Activated naive CD4-positive, alpha-beta T cell (primary cell): Measurements from ENCODE around the gene PRR32.
"Not testable (repeated sequence)": the region's sequence is repeated elsewhere in the genome, so short reads cannot be mapped to it uniquely, and the experiment has no call there.

Source experiments
- DNase-seq, 4 experiments: peaks; one replicate each; lab custom pipeline; 2025; lab: John Stamatoyannopoulos, UW

Gene PRR32, protein sequence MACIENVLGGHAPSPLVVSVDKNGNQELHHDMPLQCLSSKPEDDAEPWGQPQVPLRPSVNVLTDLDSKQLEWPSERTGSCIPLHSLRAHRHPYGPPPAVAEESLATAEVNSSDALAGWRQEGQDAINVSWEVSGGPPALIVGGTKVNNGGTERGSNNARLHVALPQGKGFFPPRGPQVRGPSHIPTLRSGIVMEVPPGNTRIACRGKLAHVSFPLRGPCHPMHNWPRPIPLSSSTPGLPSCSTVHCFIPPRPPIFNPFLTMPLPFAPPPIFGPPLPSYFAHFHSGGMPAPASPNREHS

DNA sequence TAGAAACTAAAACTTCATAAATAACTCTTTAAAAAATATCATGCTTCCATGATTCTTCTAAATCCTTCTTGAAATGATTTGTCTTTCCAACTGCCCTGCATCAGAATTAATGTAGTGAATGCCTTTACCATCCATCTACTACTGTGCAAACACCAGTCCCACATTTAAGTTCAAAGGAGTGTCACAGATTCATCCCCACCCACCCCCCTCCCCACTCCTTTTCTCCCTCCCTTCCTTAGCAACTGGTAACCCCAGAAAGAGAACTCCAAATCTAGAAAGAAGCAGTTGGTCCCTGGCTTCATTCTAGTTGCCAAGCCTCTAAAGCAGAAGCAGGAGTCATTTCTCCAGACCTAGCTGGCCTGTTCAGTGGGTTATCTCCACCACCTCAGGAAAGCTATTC is at the start of gene PRR32:
Gene PRR32, plus strand, starts transcription at position 301 of the 400 bp plus-strand sequence. CDS start 115 bp downstream, outside the sequence.
- no peak for DNase-seq

DNA sequence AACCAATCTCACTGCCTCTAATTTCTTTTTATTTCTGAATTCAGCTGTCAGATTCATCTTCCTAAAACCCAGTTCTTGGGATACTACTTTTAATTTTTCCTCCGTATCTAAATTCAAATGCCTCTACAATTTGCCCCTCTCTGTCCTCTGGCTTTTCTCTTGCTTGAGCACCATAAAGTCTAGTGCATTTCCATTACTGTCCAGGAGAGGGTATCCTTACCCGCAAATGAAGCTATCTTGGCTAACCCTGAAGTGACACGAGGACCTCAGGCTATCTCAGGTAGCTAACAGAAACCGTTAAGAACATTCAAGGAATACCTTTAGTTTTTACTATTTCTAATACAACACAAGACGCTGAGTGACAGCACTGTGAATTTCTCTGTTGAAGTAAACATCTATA is 49.4 kb upstream of the PRR32 start:
- no peak for DNase-seq

- DNase-seq: no peak
These were observed 34.0 kb upstream of the PRR32 start for GRCh38 chrX:126785539-126785938.

DNA sequence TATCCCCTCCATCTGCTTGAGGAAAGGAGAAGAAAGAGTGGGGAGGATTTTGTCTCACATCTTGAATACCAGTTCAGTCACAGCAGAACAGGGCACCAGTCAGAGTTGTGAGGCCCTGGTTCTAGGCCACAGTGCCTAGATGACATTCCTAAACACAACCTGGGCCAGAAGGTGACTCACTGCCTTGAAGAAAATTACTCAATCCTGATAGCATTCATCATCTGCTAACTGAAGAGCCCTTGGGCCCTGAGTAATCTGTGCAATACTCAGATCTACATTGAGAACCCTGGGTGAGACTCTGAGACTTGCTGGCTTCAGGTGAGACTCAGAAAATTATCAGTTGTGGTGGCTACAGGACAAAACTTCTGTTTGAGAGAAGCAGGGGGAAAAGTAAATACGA is 20.5 kb upstream of the PRR32 start:
- no peak for DNase-seq

- not testable (repeated sequence) for DNase-seq
These were observed 12.7 kb upstream of the PRR32 start for GRCh38 chrX:126806784-126807183.

DNA sequence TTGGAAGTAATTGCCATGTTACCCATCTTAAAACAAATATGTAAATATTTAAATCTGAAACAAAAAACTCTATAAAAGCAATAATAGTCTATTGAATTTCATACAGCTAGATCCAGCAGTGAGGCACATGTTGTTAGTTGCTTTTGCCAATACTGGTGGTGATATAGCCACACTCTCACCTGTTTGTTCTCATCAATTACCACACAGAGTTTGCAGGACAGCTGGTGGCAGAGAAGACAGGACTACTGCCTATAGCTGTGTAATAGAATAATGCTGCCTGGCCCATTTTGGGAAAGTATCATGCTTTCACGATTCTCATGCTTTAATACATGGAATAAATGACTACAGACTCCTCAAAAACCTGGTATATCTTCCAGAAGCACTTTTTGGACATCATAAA is 3.7 kb upstream of the PRR32 start:
- no peak for DNase-seq

- DNase-seq: no peak
These were observed 1.3 kb downstream of the PRR32 start for GRCh38 chrX:126820700-126821420.

DNA sequence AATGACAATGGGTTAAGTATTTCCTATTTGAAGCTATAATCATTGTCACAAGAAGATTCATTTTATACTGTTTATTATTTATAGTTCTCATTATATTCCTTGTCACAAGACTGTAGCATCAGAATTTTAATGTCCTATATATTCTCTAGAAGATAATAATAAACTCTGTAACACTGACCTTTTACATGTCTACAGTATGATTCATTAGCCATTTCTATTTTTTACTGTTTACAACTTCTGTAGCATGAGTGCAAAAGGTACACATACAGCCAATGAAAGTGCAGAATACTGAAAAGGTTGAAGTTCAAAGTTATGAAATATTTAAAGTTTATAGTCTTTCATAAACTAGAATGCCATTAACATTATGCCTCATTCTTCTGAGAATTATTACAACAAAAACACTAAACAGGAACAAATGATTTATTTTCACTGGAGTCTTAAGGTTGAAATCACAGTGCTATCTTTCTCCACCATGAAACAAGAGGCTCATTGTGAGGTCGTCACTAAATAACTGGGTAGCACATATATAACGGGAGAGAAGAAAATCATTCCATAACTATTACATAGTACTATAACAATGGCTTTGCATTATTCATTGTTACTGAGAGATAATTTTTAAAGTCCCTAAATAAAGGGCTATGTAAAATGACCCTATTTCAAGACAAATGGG is 4.9 kb downstream of the PRR32 start:
- DNase-seq: no peak

GRCh38 chrX:126825566-126826193 is 6.2 kb downstream of the PRR32 start:
- no peak for DNase-seq

- no peak for DNase-seq
These were observed 16.7 kb downstream of the PRR32 start for GRCh38 chrX:126836186-126836585.

GRCh38 chrX:126847143-126847542 is 27.6 kb downstream of the PRR32 start:
- DNase-seq: no peak

DNA sequence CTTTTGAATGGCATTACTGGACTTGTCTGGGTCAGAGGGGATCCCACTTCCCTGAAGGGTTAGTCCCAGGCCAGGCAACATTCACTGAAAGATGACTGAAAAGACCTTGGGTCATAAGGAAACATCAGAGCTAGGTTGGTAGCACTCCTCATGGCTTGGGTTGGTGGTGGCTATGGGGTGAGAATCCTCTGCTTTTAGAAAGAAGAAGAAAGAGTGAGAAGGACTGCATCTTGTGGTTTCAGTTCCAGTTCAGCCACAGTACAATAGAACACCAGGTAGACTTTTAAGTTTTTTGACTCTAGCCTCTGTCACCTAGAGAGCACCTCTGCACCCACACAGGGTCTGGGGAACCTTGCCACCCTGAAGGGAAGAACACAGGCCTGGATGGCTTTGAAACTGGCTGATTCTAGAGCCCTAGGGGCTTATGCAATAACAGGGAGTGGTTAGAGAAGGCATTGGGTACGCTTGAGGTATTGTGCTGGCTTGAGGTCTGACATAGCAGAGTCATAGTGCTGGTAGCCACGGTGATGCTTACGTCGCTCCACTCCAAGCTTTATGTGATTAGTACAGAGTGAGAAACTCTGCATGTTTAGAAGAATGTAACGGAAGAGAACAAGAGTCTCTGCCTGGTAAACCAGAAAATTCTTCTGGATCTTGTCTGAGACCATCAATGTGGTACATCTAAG is 36.5 kb downstream of the PRR32 start:
- DNase-seq: no peak
